Activated CD4-positive, alpha-beta T cell treated with anti-CD3 and anti-CD28 coated beads, Interleukin-2, amount 10 ng/mL, durations not matched to agents 7 days and 5 days (primary cell): ENCODE measurements around the gene CCDC175. TPM values are rescaled to one million over a fixed set of nuclear protein-coding genes. Genes with fewer than 3 reads are reported as not detected.

Source experiments
- CTCF ChIA-PET: fragments of 350-600 bp; sonication (Branson Sonifier 250); formaldehyde crosslinking; loops from one replicate; lab custom pipeline; 2021; ENCODE audit warnings: antibody characterized with exemption; lab: Charles Lee
- POLR2A ChIA-PET: fragments of 350-600 bp; sonication (Branson Sonifier 250); formaldehyde crosslinking; loops from one replicate; lab custom pipeline; 2021; ENCODE audit warnings: antibody characterized with exemption; lab: Charles Lee
- DNase-seq: peaks from one replicate; pipeline ENCODE4 v3.0.0-alpha.2; 2020
- H3K27ac Mint-ChIP-seq: one replicate; pipeline ENCODE4 v1.8.0; 2021; ENCODE audit warnings: mild to moderate bottlenecking, moderate library complexity, mixed read lengths
- H3K27me3 Mint-ChIP-seq: one replicate; pipeline ENCODE4 v1.8.0; 2021; ENCODE audit warnings: mixed read lengths
- H3K36me3 Mint-ChIP-seq: one replicate; pipeline ENCODE4 v1.8.0; 2021; ENCODE audit warnings: low read depth, mixed read lengths
- H3K4me1 Mint-ChIP-seq: one replicate; pipeline ENCODE4 v1.8.0; 2021; ENCODE audit warnings: mixed read lengths
- H3K4me3 Mint-ChIP-seq: one replicate; pipeline ENCODE4 v1.8.0; 2021; ENCODE audit warnings: mild to moderate bottlenecking, moderate library complexity, mixed read lengths
- H3K9me3 Mint-ChIP-seq: one replicate; pipeline ENCODE4 v1.8.0; 2021; ENCODE audit warnings: mixed read lengths
- total RNA-seq, 2 experiments: library from RNA; stranded (reverse); gene quantifications; one replicate each; pipeline ENCODE4 v1.2.3, GENCODE V29; 2021

The CCDC175 gene
- total RNA-seq, 2 experiments from 2014 or later, result not detected

DNA sequence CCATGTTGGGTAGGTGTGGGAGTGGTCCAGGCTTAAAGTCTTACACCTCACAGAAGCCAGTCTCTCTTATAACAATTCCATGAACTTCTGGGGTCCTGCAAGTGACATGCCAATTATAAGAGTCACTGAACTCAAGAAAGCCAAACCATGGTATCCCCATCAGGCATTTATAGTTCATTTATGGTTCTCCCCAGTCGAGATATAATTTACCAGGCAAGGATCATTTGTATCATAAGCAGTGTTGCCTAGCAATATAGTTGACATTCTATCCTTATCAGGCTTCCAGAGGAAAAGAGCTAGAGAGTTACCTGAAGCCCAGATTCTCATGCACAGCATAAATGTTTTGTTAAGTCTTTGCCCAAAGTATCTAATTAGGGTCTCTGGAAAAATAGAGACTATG, 84.2 kb downstream of the CCDC175 start:
- CTCF ChIA-PET, result no interaction called here
- H3K4me3 Mint-ChIP-seq, result no peak overlapping the region
- no peak overlapping the region for H3K27ac Mint-ChIP-seq
- no peaks in the 10 kb centered on the region for H3K9me3 Mint-ChIP-seq
- peaks cover 32% of the 10 kb centered on the region for H3K4me1 Mint-ChIP-seq
- peaks cover 62% of the 10 kb centered on the region for H3K36me3 Mint-ChIP-seq
- no peak for DNase-seq
- POLR2A ChIA-PET, result interaction anchor here (0.7 kb wide), 1 partner anchor 789 kb away, joined by 5 read pairs; no protein-coding TSS in a partner anchor
- H3K27me3 Mint-ChIP-seq, result no peaks in the 10 kb centered on the region

DNA sequence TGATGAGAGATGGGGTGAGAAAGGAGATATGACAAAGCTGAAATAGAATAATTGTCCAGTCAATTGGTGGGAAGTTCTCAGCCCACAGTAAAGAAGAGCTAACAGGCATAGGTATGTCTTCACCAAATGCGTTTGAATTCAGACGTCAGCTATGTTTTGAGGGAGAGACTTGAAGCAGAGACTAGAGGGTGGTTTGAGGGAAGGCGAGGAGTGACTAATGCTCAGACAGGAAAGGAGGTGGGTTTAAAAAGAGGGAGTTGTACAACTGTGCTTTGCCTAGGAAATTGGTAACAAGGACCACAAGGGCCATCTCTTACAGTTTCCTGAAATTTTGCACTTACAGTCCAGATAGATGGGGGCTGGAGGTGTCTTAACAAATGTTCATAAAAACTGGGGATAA, 85.9 kb downstream of the CCDC175 start:
- H3K27ac Mint-ChIP-seq, result no peak overlapping the region
- no peak for DNase-seq
- POLR2A ChIA-PET, result no interaction called here
- no peaks in the 10 kb centered on the region for H3K9me3 Mint-ChIP-seq
- H3K36me3 Mint-ChIP-seq, result peaks cover 57% of the 10 kb centered on the region
- H3K4me1 Mint-ChIP-seq, result peaks cover 41% of the 10 kb centered on the region
- no peaks in the 10 kb centered on the region for H3K27me3 Mint-ChIP-seq
- H3K4me3 Mint-ChIP-seq, result no peak overlapping the region
- CTCF ChIA-PET, result no interaction called here

DNA sequence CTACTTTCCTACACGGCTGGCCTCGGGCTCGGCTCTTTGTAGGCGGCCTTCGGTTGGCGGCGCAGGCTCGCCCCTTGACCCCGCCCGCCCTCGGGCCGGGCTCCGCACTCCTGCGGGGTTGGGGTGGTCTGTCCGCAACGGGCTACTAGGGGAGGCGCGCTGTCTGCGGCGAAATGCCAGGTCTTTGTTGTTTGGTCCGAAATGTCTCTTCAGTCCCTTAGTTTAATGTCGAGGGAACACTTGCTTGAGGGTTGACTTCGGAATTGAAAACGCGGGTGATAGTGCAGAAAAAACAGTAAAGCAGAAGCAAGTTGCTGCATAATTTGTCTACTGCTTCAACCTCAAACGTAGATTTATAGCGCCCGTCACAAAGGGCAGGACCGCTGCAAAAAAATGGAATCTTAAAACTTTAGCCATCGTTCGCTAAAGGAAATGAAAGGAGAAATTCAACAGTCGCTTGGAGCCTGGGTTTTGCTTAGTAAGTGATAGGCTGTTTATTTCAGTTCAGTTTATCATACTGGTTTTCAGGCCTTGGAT, 91.9 kb downstream of the CCDC175 start:
- H3K4me3 Mint-ChIP-seq, result peak overlapping the region; percentile 97
- ChIA-PET CTCF (interaction anchor here (1.0 to 3.0 kb wide), 5 partner anchors 11 to 156 kb away, joined by 3 to 14 read pairs (median 5); no protein-coding TSS in a partner anchor), POLR2A (interaction anchor here (0.6 kb wide), 1 partner anchor 87 kb away, joined by 5 read pairs; no protein-coding TSS in a partner anchor)
- no peak for DNase-seq
- H3K27ac Mint-ChIP-seq, result peak overlapping the region; percentile 96
- H3K27me3 Mint-ChIP-seq, result no peaks in the 10 kb centered on the region
- peaks cover 70% of the 10 kb centered on the region for H3K4me1 Mint-ChIP-seq
- peaks cover 19% of the 10 kb centered on the region for H3K36me3 Mint-ChIP-seq
- H3K9me3 Mint-ChIP-seq, result no peaks in the 10 kb centered on the region

DNA sequence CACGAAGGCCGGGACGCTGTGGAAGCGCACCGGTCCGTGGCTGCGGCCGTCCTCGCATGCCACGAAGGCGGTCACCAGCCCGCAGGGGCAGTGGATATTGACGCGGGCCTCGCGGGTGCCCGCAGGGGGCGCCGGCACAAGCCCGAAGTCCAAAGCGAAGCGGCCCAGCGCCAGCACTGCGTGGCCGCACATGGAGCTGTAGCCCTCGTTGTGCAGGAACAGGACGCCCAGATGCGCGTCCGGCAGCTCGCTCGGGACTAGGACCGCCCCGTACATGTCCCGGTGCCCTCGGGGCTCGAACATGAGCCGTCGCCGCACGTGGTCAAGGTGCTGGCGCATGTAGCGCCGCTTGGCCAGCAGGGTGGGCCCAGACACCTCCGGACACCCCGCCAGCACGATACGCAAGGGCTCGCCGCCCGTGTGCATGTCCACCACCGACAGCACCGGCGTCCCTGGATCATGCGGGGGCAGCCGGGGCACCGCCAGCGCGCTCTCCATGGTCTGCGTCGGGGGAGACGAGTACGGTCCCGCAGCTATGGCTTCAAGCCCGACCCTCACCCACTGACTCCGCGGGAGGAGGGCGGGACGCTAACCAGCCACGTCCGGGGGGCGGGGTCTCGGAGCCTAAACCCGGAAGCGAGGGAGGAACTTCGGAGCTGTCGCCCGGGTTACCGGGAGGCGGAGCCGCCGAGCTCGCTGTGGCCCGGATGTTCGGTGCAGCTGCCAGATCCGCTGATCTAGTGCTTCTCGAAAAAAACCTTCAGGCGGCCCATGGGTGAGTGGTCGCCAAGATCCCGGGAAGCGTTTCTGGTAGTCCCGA, 92.6 kb downstream of the CCDC175 start, which contains the start of the genes JKAMP and L3HYPDH:
JKAMP (plus strand) TSS at position 699 of the 820 bp plus-strand sequence; CDS start at position 772, 73 bp downstream.
L3HYPDH (minus strand) TSS at position 590 of the 820 bp plus-strand sequence; CDS start at position 498, 92 bp downstream.
- Mint-ChIP-seq H3K4me1 (peaks cover 65% of the 10 kb centered on the region), H3K27me3 (no peaks in the 10 kb centered on the region), H3K36me3 (peaks cover 14% of the 10 kb centered on the region), H3K9me3 (no peaks in the 10 kb centered on the region), H3K4me3 (peak within 1 kb of the TSS; percentile 97), H3K27ac (peak within 1 kb of the TSS; percentile 96)
- CTCF ChIA-PET, result interaction anchor here (1.0 to 3.0 kb wide), 5 partner anchors 11 to 156 kb away, joined by 3 to 14 read pairs (median 5); no protein-coding TSS in a partner anchor
- DNase-seq, result peak; percentile 98
- POLR2A ChIA-PET, result interaction anchor here (0.6 kb wide), 1 partner anchor 88 kb away, joined by 5 read pairs; no protein-coding TSS in a partner anchor

DNA sequence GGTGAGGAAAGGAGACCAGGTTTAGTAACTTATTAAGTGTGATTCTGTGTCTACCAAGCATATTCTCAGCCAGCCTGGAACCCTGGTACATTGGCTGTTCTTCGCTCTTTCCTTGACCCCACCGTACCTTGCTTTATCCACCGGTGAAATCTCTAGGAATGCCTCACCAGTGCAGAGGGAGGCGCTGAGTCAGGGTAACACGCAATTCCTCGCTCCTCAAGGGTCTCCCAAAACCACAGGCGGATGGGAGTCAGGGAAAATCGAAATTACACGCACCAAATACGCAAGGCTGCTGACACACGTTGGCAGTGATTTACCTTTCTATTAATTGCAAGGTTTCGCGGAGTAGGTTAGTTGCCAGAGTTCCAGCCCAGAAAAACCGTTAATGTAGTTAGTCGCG, 93.2 kb downstream of the CCDC175 start:
- peaks cover 63% of the 10 kb centered on the region for H3K4me1 Mint-ChIP-seq
- POLR2A ChIA-PET, result no interaction called here
- H3K27ac Mint-ChIP-seq, result peak overlapping the region; percentile 96
- no peaks in the 10 kb centered on the region for H3K9me3 Mint-ChIP-seq
- H3K27me3 Mint-ChIP-seq, result no peaks in the 10 kb centered on the region
- H3K4me3 Mint-ChIP-seq, result peak overlapping the region; percentile 97
- CTCF ChIA-PET, result interaction anchor here (2.5 to 3.0 kb wide), 2 partner anchors 10 to 13 kb away, joined by 9 to 14 read pairs; no protein-coding TSS in a partner anchor
- peaks cover 12% of the 10 kb centered on the region for H3K36me3 Mint-ChIP-seq
- DNase-seq, result no peak

DNA sequence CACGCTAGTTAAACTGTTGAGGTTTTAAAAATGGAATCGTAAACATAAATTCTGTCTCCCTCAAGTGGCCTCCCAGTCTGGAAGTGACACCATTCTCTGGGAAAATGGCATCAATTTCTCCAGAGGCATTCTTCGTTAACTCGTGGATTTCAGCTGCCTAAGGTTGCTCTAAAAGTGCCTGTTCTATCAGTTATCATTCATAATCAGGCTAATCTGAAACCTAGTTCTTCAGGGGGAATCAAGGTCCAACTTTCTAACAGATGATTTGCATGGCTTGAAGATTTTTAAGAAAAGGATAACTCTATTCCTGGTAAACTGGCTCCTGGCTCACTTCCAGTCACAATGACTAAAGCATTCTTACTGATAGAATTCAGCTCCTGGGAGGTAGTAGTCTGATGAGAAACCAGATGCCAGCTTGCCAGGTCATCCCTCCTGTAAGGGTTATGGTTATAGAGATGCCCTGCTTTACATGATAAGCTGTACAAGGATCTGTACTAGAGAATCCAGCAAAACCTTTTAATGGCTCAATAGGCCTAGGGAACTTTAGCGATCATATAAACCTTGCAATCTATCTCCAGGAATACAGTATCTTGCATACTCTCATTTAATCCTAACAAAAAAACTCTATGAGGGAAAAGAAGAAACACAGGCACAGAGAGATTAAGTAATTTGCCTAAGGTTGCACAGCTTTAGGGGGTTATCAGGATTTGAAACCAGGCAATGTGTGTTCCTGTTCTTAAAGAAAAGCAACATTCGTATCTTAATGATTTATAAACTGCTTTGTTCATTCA, 93.9 kb downstream of the CCDC175 start:
- POLR2A ChIA-PET, result no interaction called here
- DNase-seq, result no peak
- peak overlapping the region; percentile 97 for H3K4me3 Mint-ChIP-seq
- H3K27me3 Mint-ChIP-seq, result no peaks in the 10 kb centered on the region
- H3K4me1 Mint-ChIP-seq, result peaks cover 61% of the 10 kb centered on the region
- H3K36me3 Mint-ChIP-seq, result peaks cover 10% of the 10 kb centered on the region
- peak overlapping the region; percentile 96 for H3K27ac Mint-ChIP-seq
- no peaks in the 10 kb centered on the region for H3K9me3 Mint-ChIP-seq
- CTCF ChIA-PET, result interaction anchor here (2.5 to 3.0 kb wide), 2 partner anchors 9 to 13 kb away, joined by 9 to 14 read pairs; no protein-coding TSS in a partner anchor

DNA sequence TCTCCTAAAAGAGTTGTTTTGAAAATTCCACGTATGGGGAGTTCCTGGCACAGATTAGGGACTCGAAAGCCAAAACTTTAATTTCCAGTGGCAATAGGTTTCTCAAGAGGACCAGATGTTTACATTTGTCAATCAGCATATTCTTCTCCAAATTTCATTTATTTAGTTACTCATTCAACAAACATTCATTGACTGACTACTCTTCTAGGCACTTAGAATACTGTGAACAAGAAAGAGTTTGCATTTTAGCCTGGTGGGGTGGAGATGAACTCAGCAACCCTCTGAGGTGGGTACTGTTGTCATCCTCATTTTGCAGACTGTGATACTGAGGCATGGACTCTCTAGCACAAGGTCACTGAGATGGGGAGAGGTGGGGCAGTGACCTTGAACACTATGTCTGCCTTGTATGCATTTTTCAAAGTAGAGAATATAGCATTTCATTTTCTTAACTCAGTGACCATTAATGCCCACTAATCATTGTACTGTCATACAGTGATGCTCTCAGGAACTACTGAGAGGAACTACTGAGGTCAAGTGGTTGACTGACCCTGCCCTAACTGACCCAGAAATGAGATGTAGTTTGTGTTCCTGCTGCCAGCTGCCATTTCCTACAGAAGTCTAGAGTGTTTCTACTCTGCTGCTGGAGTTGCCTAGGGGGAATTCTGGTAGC, 94.6 kb downstream of the CCDC175 start:
- H3K4me1 Mint-ChIP-seq, result peaks cover 57% of the 10 kb centered on the region
- POLR2A ChIA-PET, result no interaction called here

DNA sequence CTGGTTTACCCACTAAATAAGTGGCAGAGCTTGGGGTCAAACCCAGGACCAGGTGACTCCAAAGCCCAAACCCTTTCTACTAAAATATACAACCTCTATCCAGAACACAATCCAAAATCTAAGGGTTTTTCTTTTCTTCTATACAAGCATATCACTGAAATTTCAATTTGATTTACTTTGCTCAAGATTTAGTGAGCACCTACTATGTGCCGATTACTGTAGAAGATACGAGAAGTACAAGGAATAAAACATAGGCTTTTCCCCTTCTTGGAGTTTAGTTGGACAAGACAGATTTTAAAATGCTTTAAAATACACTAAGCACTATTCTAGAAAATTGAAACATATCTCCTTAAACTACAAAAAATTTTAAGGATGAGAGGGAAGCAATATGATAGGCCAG, 95.2 kb downstream of the CCDC175 start:
- Mint-ChIP-seq H3K9me3 (no peaks in the 10 kb centered on the region), H3K27ac (peak overlapping the region; percentile 80), H3K36me3 (peaks cover 9% of the 10 kb centered on the region), H3K4me3 (peak overlapping the region; percentile 55), H3K27me3 (no peaks in the 10 kb centered on the region), H3K4me1 (peaks cover 55% of the 10 kb centered on the region)
- CTCF ChIA-PET, result no interaction called here
- POLR2A ChIA-PET, result no interaction called here
- no peak for DNase-seq

More for the DNA sequence above, 94.6 kb downstream of the CCDC175 start:
- Mint-ChIP-seq H3K27me3 (no peaks in the 10 kb centered on the region), H3K27ac (no peak overlapping the region), H3K36me3 (peaks cover 8% of the 10 kb centered on the region), H3K9me3 (no peaks in the 10 kb centered on the region), H3K4me3 (peak overlapping the region; percentile 97)
- CTCF ChIA-PET, result interaction anchor here (2.5 to 3.0 kb wide), 2 partner anchors 9 to 12 kb away, joined by 9 to 14 read pairs; no protein-coding TSS in a partner anchor
- no peak for DNase-seq

DNA sequence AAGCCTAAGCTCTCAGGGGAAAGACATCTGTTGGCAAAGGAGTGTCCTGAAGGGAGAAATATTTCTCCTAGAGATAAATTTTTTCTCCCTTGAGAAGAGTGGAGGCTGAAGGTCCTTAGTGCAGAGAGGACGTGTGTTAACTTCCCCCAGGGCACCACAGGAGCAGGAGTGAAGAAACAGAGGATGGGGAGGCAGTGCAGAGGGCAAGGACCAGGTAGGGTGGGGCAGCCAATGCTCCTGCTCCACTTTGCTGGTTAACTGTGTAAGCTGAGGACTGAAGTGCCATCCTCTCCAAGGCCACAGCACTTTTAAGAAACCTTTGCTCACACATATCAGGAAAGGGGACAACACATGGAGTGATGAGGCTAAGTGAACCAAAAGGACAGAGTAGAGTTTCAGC, 96.4 kb downstream of the CCDC175 start:
- Mint-ChIP-seq H3K27ac (peak overlapping the region; percentile 32), H3K4me3 (peak overlapping the region; percentile 40), H3K27me3 (no peaks in the 10 kb centered on the region), H3K9me3 (no peaks in the 10 kb centered on the region), H3K4me1 (peaks cover 43% of the 10 kb centered on the region), H3K36me3 (peaks cover 11% of the 10 kb centered on the region)
- ChIA-PET POLR2A (no interaction called here), CTCF (interaction anchor here (0.6 to 1.4 kb wide), 2 partner anchors 27 to 55 kb away, joined by 3 to 4 read pairs; no protein-coding TSS in a partner anchor)
- DNase-seq, result no peak

DNA sequence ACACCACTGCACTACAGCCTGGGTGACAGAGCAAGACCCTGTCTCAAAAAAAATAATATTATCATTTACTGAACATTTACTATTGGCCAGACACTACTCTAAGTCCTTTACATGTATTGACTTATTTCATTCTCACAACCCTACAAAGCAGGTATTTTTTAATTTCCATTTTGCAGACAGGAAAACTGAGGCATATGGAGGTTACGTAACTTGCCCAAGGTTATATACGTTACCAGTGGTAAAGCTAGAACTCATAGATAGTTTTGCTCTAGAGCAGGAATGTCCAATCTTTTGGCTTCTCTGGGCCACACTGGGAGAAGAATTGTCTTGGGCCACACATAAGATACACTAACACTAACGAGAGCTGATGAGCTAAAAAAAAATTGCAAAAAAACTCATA, 98.1 kb downstream of the CCDC175 start:
- no peak for DNase-seq
- ChIA-PET CTCF (interaction anchor here (0.9 kb wide), 1 partner anchor 9 kb away, joined by 5 read pairs; no protein-coding TSS in a partner anchor), POLR2A (no interaction called here)
- no peaks in the 10 kb centered on the region for H3K9me3 Mint-ChIP-seq
- peaks cover 42% of the 10 kb centered on the region for H3K4me1 Mint-ChIP-seq
- peaks cover 19% of the 10 kb centered on the region for H3K36me3 Mint-ChIP-seq
- no peak overlapping the region for H3K4me3 Mint-ChIP-seq
- no peak overlapping the region for H3K27ac Mint-ChIP-seq
- no peaks in the 10 kb centered on the region for H3K27me3 Mint-ChIP-seq

DNA sequence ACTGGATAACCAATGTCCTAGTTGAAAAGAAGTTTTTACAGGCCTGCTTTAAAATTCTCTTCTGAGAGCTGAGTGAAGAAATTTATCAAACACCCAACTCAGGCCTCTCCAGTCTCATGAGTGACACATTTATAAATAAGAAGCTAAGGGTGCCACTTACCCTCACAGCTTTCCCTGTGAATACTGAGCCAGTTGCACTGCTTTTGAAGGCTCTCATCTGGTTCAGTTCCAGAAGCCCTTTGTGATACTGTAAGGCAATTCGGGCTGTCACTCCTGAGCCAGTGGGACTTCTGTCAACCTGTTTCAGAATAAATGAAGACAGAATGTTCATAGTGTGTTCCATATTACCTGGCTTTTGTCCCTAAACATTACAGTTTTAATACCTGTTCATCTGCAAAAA, 100.9 kb downstream of the CCDC175 start:
- ChIA-PET POLR2A (no interaction called here), CTCF (no interaction called here)
- peaks cover 15% of the 10 kb centered on the region for H3K4me1 Mint-ChIP-seq
- no peak for DNase-seq
- no peak overlapping the region for H3K4me3 Mint-ChIP-seq
- peaks cover 25% of the 10 kb centered on the region for H3K36me3 Mint-ChIP-seq
- H3K27me3 Mint-ChIP-seq, result no peaks in the 10 kb centered on the region
- no peak overlapping the region for H3K27ac Mint-ChIP-seq
- no peaks in the 10 kb centered on the region for H3K9me3 Mint-ChIP-seq
